NCI-H2081 (cell line): ENCODE data around the gene NAP1L4.

ENCODE experiments used
- DNase-seq, 2 experiments: peaks; one replicate each; lab custom pipeline; 2025; lab: John Stamatoyannopoulos, UW

NAP1L4 gene

DNA sequence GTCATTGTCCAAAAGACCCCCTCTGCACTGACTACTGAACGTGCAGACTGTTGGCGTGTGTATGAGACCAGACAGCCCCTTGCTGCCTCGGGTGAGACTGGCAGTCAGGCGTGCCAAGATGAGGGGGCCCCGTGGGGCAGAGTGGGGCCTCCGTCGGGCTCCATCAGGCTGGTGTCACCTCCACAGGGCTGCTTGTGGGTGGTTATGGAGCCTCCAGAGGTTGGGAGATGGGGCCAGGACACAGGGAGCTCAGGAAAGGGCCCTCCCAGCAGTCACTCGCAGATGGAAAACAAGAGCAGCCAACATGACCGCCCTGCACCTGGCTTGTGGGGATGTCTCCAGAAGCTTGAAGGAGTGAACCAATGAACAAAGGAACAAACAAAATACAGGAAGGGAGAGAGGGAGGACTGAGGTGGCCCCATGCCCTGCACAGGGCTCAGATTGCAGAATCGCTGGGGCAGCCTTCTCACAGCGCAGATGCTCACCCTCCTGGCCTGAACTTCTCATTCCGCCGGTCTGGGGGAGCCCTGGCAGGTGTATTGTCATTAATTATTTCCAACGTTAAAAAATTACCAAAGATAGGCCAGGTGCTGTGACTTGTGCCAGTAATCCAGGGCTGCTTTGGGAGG is 57.4 kb downstream of the NAP1L4 start:
- no peak for DNase-seq

DNA sequence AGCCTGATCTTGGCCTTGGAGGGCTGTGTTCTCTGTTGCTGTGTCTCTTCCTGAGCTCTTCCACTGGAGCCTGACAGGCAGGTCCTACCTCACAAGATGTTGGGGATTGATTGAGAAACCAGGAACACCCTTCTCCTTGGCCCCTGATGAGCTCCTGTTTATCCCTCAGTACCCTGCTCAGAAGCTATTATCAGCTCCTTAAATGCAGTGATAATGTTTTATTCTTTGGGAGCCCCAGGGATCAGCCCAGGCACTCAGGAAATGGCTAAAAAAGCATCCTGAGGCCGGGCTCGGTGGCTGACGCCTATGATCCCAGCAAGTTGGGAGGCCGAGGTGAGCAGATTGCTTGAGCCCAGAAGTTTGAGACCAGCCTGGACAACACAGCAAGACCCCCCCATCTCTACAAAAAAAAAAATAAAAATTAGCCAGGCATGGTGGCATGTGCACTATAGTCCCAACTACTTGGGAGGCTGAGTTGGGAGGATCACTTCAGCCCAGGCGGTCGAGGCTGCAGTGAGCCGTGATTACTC is 58.0 kb downstream of the NAP1L4 start:
- no peak for DNase-seq

DNA sequence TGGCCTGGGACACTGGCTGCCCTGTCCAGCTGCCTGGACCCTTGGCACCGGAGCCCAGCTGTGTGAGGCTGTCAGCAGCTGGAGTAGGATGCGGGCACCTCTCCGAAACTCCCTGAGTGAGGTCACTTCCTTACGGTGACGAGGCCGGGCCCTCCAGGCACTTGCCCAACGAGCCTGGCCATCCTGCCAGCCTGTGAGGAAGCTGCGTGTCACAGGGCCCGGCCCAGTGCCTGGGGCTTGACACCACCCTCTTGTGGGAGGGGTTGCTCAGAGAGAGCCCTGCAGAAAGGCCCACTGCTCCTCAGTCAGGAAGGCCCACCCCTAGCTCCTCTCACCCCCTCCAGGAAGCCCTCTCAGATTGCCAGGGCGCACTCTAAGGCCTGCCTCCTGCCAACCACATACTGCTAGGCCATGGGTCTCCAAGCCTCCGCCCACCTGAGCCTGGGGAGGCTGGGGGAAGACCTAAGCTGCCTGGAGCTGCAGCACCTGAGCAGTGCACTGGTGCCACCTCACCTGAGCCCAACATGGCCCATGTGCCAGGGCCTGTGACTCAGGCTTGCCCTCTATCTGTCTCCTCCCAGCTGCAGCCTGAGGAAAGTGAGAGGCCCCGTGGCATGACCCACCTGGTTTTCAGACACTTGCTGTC is 58.6 kb downstream of the NAP1L4 start:
- DNase-seq, result no peak

DNA sequence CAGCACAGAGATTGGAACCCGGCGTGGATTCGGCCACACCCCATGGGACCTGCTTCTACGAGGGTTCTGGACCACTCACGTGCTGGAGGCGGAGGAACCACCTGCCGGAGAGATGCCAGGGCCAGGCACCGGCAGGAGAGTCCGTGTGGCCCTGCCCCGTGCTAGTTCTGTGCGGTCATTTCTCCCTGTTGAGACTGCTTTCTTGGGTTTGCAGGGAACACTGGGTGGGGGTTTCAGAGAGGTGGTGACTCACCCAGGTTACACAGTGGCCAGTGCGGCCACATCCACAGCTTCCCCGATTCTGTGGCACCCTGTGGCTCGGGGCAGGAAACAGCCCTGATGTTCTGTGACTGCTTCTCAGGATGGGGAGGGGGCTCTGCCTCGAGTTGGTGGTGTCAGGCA is 59.3 kb downstream of the NAP1L4 start:
- DNase-seq, result no peak

DNA sequence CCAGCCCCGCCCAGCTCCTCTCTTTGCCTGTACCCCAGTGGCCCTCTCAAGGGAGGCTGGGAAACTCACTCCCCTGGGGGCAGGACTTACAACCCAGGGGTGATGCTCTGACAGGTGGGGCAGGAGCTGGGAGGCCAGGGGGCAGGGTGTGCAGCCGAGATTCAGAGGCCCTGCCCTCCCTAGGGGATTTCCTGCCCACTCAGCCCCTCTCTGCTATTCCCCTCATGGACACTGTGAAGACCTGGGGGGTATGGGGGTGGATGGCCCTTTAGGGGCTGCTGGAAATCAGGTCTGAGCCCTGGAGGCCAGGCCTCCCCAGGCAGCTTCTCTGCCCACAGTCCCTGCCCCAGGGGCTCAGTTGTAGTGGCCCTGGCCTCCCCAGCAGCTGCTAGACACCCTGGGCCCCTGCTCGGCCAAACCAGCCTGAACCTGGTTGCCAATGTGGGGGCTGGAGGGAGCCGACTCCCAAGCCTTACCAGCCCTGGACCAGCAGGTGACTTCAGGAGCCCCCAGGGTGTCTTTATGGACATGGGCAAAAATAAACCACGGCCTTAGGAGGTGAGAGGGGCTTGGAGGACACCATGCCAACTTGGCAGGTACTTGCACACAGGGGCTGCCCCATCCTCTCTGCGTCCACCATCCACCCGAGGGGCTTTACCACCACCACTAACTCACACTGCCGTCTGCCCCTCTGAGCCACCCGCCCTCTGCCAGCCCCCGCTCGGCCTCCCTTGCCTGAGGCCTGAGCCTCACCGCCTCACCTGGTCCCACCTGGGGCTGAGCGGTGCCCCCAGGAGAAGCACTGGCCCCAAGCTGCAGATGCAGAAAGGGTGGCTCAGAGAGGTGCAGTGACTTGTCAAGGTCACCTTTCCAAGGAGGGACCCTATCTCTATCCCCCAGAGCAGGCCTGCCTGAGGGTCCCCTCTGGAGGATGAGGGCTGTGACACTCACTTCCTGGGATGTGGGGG is 60.1 kb downstream of the NAP1L4 start:
- no peak for DNase-seq

DNA sequence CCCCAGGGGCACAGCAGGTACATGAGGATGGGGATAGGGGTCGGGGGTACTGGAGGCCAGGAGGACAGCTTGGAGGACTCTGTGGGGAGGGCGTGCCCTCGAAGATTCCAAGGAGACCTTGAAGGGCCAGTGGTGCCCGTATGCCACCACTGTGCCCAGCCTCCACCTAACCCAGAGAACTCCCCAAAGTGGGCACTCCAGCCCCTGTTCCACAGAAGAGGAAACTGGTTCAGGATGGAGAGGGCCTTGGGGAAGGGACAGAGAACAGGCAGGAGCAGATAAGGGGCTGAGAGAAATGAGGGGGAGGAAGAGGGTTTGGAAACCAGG is 60.7 kb downstream of the NAP1L4 start:
- no peak for DNase-seq

DNA sequence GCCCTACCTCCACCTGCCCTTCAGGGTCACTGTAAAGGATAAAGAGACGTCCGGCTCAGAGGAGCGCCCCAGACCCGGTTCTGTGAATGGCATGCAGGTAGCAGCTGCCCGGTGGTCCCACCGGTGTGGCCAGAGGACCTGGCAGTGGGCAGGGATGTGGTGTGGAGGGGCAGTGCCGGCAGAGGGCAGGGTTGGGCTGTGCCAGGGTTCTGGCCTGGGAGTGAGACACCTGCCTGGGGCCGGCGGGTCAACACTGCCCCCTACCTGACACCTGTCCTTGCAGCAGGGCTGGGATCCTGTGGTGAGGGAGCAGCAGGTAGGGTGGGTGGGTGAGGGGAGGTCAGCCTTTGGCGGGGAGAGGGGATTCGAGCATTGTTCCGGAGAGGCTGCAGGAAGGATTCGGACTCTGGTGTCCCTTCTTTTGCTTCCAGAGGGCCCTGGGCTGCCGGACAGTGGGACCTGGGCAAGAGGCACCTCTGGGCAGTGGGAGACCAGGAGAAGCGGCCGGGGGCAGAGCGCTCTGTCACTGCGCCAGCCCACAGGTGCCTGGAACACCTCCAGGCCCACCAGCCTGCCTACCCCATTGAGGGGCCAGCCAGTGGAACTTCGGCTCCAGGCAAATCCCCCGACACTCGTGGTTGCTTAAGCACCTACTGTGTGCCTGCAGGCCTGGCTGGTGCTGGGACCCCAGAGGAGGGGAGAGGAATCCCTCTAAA is 61.3 kb downstream of the NAP1L4 start:
- peak; percentile 22 to 54 for DNase-seq

DNA sequence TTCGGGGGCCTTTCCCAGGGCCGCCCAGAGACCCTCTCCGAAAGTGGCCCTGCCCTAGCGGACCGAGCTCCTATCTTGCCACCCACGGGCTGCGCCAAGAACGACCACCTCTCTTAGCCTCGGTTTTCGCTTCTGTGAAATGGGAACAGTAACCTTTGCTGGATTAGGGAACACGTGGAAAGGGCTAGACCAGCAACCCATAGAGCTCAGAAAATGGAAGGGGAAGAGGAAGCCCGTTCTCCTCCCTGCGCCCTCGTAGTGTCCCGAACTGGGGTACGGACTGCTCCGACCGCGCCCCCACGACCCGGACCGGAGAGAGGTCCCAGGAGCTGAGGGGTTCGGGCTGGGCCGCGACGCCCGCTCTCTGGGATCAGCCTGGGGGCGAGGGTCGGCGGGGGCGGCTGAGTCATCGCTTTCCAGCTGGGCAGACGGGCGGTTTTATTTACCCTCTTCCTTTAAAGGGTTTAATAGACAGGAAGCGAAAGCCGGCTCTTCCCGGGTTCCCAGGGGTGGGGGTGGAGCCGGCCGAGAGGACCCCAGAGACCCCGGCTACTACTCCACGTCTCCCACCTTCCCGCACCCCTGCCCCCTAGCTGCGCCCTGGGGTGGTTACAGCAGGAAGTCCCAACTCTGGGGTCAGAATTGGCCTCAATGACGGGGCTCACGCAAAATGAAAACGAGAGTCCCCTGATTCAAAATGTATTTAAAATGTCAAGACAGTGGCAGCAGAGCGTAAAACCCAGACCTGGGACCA is 62.0 kb downstream of the NAP1L4 start:
- DNase-seq, result peak in 1 of 2 experiments; percentile 14

DNA sequence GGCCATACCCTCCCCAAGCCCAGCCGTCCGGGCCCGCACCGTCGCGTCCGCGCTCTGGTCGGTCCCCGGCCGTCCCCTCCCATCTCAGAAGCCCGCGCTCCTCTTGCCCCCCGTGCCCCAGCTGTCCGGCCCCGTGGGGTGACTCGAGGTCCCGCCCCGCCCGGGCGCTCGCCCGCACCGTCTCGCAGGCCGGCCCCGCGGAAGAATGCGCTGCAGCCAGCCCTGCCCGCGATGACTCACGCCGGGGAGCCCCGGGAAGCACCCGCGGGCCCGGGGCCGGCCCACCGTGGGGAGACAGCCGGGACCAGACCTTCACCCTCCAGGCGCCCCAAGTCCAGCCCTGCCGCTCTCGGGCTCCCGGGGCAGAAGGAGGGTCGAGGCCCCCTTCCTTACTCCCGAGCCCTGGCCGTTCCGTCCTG is 62.6 kb downstream of the NAP1L4 start:
- DNase-seq, result no peak

DNA sequence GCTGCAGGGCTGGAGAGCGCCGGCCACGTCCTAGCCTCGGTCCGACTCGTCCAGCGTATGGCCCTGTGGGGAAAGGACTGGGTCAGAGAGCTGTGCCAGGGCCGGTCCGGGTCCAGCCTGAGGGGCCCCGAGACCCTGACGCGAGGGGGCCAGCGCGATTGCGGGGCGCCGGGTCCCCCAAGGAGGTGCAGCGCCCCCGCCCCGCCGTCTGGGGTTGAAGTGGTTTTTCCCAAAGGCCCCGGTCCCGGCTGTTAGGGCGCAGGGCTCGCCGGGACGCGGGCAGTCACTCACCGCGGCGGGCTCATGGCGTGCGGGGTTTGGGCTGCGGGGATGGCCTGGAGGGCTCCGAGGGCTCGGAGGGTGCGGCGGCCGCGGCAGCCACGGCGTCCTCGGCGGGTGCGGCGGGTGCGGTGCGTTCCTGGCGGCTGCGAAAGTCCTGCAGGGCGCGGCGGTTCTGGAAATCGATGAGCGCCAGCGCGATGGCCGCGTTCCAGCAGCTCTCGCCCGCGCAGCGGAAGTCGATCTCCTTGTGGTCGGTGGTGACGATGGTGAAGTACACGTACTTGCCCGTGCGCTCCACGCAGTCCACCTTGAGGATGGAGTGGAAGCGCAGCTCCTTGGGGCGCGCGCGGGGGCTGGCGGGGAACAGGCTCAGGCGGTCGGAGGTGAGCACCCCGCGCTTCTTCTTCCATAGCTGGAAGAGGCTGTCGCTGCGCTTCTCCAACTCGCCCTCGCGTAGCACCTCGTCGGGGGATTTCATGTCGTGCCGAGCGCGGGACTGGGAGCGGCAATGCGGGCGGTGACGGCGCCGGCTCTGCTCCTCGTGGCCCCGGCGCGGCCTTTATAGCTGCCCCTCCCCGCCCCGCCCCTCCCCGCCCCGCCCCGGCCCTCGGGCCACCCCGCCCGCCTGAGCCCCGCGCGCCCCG is 63.3 kb downstream of the NAP1L4 start, which contains the start of gene PHLDA2:
Gene PHLDA2 (minus strand): TSS at position 816 of the 926 bp plus-strand sequence. CDS start 56 bp downstream, at position 760.
- peak in 1 of 2 experiments; percentile 30 for DNase-seq

DNA sequence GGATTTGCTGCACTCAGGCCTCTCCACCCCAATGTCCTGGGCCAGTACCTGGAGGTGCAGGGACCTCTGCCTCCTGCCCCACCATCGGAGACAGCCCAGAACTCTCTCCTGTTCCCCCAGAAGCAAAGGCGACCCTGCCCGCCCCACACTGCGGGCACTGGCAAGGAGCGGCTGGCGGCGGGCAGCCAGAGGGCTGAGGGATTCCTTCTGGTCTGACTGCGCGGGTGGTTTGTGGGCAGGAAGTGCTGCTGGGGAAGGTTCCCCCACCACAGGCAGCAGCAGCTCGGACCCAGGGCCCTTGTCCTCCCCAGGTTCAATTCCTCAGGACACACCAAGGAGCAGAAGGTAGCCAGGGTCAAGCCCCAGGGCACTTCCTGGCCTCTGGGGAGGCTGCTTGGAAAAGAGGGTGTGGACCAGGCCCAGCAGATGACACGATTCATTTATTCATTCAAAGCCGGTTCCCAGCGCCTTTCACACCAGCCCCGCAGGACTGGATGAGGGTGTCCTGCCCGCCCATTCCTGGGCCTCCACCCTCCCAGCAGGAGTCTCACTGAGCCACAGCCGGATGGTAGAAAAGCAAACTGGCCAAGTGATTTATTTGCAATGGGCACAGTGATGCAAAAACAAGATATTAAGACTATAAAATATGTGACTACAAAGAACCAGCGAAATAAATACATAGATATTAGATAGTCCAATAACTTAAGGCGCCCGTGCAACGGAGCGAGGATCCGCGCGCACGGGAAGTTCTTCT is 64.1 kb downstream of the NAP1L4 start:
- no peak for DNase-seq

DNA sequence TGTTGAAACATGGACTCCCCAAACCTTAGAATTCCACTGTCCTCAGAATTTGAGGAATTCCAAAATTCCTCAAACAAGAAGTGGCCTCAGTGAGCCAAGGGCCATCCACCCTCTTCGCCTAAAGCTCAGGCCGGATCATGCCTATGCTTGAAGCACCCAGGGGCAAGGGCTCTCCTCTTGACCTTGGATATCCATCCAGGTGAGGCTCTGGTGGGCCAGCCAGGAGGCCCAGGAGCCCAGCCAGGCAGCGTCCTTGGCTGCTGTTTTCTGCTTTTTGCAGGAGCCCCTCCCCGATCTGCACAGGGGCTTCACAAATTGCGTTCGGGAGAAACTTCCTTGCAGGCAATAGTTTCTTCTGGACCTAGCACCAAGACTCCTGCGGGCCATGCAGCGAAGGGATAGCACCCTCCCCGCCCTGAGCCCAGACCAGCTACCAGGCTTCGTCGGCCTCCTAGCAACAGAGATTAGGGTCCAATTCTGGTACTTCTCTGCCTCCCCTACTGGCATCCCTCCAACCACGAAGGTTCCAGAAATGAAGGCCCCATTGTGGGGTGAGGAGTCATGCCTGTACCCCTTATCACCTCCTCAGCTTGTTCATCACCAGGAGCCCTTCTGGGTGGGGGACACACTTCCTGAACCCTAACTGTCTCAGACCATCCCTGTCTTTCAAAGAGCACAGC is 64.9 kb downstream of the NAP1L4 start:
- DNase-seq, result no peak

DNA sequence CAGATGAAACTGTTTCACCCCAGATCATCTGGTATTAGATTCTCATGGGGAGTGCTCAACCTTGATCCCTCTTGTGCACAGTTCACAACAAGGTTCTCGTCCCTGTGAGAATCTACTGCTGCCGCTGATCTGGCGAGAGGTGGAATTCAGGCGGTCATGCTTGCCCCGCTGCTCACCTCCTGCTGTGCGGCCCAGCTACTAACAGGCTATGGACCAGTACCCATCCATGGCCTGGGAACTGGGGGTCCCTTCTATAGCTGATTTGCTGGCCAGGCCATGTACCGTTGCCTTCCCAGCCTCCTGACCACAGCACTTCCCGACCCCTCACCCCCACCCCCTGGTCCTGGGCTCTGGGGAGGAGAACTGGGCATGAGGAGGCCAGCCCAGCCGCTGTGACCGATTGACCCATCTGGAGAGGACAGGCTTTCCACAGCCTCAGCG is 65.5 kb downstream of the NAP1L4 start:
- no peak for DNase-seq

DNA sequence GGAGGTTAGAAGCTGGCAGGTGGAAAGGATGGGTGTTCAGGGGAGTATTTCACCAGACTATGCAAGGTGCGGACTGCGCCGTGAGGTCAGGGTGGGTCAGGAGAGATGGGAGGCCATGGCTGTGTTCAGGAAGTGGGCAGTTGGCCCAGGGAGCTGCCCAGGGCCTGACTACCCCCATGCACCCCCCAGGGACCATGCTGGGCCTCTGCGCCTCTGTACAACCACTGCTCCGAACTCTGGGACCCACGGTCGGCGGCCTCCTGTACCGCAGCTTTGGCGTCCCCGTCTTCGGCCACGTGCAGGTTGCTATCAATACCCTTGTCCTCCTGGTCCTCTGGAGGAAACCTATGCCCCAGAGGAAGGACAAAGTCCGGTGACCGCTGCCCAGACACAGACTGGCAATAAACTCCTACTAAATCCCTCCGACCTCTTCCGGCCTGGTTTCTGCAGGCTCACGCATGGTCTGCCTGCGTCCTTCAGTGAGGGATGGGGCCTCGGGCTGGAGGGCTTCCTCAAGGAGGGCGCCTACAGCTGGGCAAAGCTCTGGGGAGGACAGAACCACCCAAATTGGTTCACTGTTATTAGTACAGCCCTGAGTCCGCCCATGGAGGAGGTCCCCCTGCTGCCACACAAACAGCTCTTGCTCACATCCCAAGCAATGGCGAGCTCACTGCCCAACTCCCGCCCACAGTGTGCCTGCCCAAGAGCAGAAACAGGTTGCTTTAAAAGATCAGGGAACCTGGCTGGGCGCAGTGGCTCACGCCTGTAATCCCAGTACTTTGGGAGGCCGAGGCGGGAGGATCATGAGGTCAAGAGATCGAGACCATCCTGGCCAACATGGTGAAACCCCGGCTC is 67.1 kb downstream of the NAP1L4 start:
- DNase-seq, result no peak

DNA sequence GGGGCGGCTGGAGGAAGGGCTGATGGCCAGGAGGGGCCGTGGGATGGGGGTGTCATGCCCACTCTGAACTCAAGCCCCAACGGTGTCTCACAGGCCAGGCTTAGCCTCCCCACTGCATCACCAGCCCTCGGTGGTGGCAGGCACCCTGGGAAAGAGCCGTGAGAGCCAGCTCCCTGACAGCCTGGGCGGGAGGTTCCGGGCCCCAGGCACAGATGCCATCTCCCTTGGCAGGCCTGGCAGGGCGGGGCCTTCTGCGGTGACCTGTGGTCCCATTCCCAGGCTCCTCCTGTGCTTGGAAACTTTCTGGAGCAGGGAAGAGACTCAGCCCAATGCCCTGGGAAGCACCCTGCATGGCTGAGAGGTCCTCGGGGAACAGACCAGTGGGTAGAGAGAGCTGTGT is 67.7 kb downstream of the NAP1L4 start:
- DNase-seq, result no peak

DNA sequence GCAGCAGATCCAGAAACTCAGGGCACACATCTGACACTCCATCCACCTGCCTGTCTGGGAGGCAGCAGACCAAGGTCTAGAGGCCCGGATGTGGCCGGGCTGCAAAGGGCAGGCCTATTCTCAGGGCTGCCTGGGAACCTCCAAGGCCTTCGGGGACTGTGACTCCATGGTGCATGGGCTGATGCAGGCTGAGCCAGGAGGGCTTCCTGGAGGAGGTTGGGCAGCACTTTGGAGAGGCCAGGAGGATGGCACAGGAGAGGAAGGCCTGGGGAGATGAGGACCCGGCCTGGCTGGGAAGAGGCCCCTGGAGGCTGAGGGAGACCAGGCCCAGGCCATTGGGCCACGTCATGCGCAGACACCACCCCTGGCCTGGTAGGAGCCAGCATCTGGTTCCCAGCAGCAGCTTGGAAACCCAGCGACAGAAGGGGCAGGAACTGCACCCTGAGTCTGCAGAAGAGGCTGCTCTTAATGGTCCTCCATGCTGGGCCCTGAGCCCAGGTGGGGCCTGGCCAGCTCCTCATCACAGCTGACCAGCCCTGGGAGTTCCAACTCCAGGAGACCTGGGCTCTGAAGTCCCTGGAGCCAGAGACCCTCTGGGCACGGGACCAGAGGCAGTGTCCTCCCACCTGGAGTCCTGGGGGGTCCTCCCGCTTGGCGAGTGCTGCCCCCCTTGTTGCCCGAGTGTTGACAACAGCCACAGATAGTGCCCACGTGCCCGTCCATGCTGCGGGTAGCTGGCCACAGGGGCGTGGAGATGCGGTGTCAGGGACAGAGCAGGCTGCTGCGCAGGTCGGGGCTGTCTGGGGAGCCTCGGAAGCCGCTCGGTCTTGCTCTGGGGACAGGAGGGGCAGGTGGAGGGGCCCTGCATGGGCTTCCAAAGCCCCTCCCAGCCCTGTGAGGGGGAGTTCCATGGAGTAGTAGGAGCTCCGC is 68.4 kb downstream of the NAP1L4 start:
- no peak for DNase-seq

DNA sequence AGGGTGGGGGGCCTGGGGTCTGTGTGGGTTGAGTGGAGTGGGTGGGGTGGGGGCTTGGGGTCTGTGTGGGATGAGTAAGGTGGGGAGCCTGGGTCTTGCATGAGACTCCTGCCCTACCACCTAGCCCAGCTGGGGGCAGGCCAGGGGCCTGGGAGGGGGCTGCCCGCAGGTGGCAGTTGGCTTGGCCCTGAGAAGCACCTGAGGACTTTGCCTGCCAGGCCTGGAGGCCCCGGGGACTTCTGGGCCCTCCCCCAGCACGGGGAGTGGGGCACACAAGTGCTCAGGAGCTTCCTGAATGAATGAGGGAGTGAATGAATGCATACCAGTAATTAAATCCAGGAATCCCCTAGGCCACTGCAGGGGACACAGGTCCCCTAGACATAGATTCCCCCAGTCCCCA is 69.5 kb downstream of the NAP1L4 start:
- DNase-seq, result no peak
